A549 (cell line): ENCODE measurements around the gene INO80D. TPM values are rescaled to one million over a fixed set of nuclear protein-coding genes. Genes with fewer than 3 reads are reported as not detected.
"Not testable (repeated sequence)": the region's sequence is repeated elsewhere in the genome, so short reads cannot be mapped to it uniquely, and the experiment has no call there.

Source experiments
- ATAC-seq, 2 experiments: fragments of 200-7000 bp in 1 of 2; fragments of >200 bp in 1 of 2; cut with Nextera tagmentation in 1 of 2; cut with Tn5 transposase in 1 of 2; 3 replicates each; pipeline versions ENCODE4 v1.8.0 to v1.9.1; 2018 to 2020; ENCODE audit warnings: mild to moderate bottlenecking in 1 of 2, moderate library complexity in 1 of 2
- CTCF ChIA-PET: fragments of 300-600 bp; sonication (Branson Sonifier 250); formaldehyde crosslinking; extraction: SDS; loops from one replicate; lab custom pipeline; 2021; ENCODE audit warnings: antibody characterized with exemption, inconsistent platforms; lab: Yijun Ruan, JAX
- POLR2A ChIA-PET: fragments of 350-600 bp; formaldehyde crosslinking; extraction: SDS; loops from one replicate; lab custom pipeline; 2021; ENCODE audit warnings: antibody characterized with exemption, inconsistent platforms; lab: Yijun Ruan, JAX
- DNase-seq, 2 experiments: peaks; one replicate each; pipeline versions ENCODE4 v3.0.0 to v3.0.0-alpha.2; 2011 to 2016; ENCODE audit warnings: low read depth in 1 of 2, low spot score in 1 of 2
- FAIRE-seq: peaks from 2 replicates; lab custom pipeline; 2011; peaks lifted over from hg19 to GRCh38; lab: Jason Lieb, UNC
- H3K27ac ChIP-seq, 2 experiments: fragments of >200 bp; sonication (Bioruptor Twin); formaldehyde crosslinking; 3 replicates each; pipeline ENCODE4 v1.5.1; 2016 to 2017
- H3K4me1 ChIP-seq: fragments of >200 bp; sonication (Bioruptor Twin); formaldehyde crosslinking; 3 replicates; pipeline ENCODE4 v1.6.1; 2016
- H3K4me2 ChIP-seq: fragments of >200 bp; sonication (Bioruptor Twin); formaldehyde crosslinking; 3 replicates; pipeline ENCODE4 v1.6.1; 2016
- H3K4me3 ChIP-seq: fragments of >200 bp; sonication (Bioruptor Twin); formaldehyde crosslinking; 3 replicates; pipeline ENCODE4 v1.5.1; 2016
- H3K9me3 ChIP-seq: fragments of >200 bp; sonication (Bioruptor Twin); formaldehyde crosslinking; 3 replicates; pipeline ENCODE4 v1.6.1; 2016
- ATOH8 ChIP-seq: fragments of 250-450 bp; sonication (Bioruptor Pico); IDR thresholded peaks from 2 replicates; pipeline ENCODE4 v1.5.0; 2020; ENCODE audit warnings: low read depth, mild to moderate bottlenecking, moderate library complexity
- CHD4 ChIP-seq: fragments of 200-600 bp; sonication (generic); IDR thresholded peaks from 2 replicates; pipeline ENCODE4 v1.6.1; 2016; ENCODE audit warnings: antibody characterized with exemption, mild to moderate bottlenecking, borderline replicate concordance
- CTCF ChIP-seq: fragments of >200 bp; sonication (Bioruptor Twin); formaldehyde crosslinking; IDR thresholded peaks from 3 replicates; pipeline ENCODE4 v1.5.1; 2016
- FOSB ChIP-seq: fragments of 250-450 bp; sonication (Bioruptor Pico); IDR thresholded peaks from 2 replicates; pipeline ENCODE4 v1.5.0; 2020; ENCODE audit warnings: mild to moderate bottlenecking, moderate library complexity
- FOSL2 ChIP-seq, 2 experiments: fragments of 450-650 bp in 1 of 2; fragments of >200 bp in 1 of 2; sonication (Bioruptor Twin) in 1 of 2; formaldehyde crosslinking; IDR thresholded peaks; 2 replicates each; pipeline versions ENCODE4 v1.5.0 to v1.6.1; 2016 to 2020; ENCODE audit warnings: mild to moderate bottlenecking in 1 of 2, moderate library complexity in 1 of 2
- HMGXB4 ChIP-seq: fragments of 250-450 bp; sonication (Bioruptor Pico); IDR thresholded peaks from 2 replicates; pipeline ENCODE4 v1.5.0; 2021; ENCODE audit warnings: mild to moderate bottlenecking, moderate library complexity, borderline replicate concordance
- HOXA7 ChIP-seq: fragments of 250-450 bp; sonication (Bioruptor Pico); IDR thresholded peaks from 2 replicates; pipeline ENCODE4 v1.5.0; 2020; ENCODE audit warnings: mild to moderate bottlenecking, moderate library complexity
- KDM1A ChIP-seq: fragments of 200-600 bp; sonication (generic); IDR thresholded peaks from 2 replicates; pipeline ENCODE4 v1.6.1; 2016; ENCODE audit warnings: low read depth, mild to moderate bottlenecking
- KDM5A ChIP-seq: fragments of 200-600 bp; sonication (generic); IDR thresholded peaks from 2 replicates; pipeline ENCODE4 v1.6.1; 2016; ENCODE audit warnings: antibody characterized with exemption, mild to moderate bottlenecking
- MAX ChIP-seq: IDR thresholded peaks from 2 replicates; pipeline ENCODE4 v1.6.1; 2012
- MYC ChIP-seq: IDR thresholded peaks from 2 replicates; pipeline ENCODE4 v1.6.1; 2012; ENCODE audit warnings: mild to moderate bottlenecking, inconsistent platforms, low read length, improper control_type of control experiment, borderline replicate concordance
- NR3C1 ChIP-seq: fragments of >200 bp; sonication (Bioruptor Twin); formaldehyde crosslinking; IDR thresholded peaks from 3 replicates; pipeline ENCODE4 v1.6.1; 2017
- POLR2AphosphoS2 ChIP-seq: conservative IDR thresholded peaks from 2 replicates; pipeline ENCODE4 v1.6.1; 2012; ENCODE audit warnings: low read length, improper control_type of control experiment, inconsistent platforms
- RAD21 ChIP-seq, 2 experiments: fragments of >200 bp in 1 of 2; sonication (Bioruptor Twin) in 1 of 2; formaldehyde crosslinking in 1 of 2; IDR thresholded peaks in 1 of 2; conservative IDR thresholded peaks in 1 of 2; 2 replicates in 1 of 2; 3 replicates in 1 of 2; pipeline ENCODE4 v1.6.1; 2012 to 2018; ENCODE audit warnings: inconsistent platforms in 1 of 2
- RCOR1 ChIP-seq: fragments of 150-350 bp; IDR thresholded peaks from 2 replicates; pipeline ENCODE4 v1.6.1; 2014; ENCODE audit warnings: antibody characterized with exemption, low read length, low read depth
- RNF2 ChIP-seq: fragments of 200-600 bp; sonication (generic); IDR thresholded peaks from 2 replicates; pipeline ENCODE4 v1.6.1; 2016; ENCODE audit warnings: low read depth, mild to moderate bottlenecking, antibody characterized with exemption, moderate library complexity, borderline replicate concordance
- ZC3H11A ChIP-seq: fragments of 450-650 bp; IDR thresholded peaks from 2 replicates; pipeline ENCODE4 v1.6.1; 2014; ENCODE audit warnings: antibody characterized with exemption, mild to moderate bottlenecking
- ZFP36 ChIP-seq: fragments of 450-650 bp; IDR thresholded peaks from 2 replicates; pipeline ENCODE4 v1.6.1; 2014; ENCODE audit warnings: borderline replicate concordance; ENCODE audit not compliant: partially characterized antibody
- ZSCAN20 ChIP-seq: fragments of 250-450 bp; sonication (Bioruptor Pico); IDR thresholded peaks from 2 replicates; pipeline ENCODE4 v1.8.0; 2022; ENCODE audit warnings: mild to moderate bottlenecking, moderate library complexity
- WGBS: methylation state at CpG from one replicate; pipeline ENCODE4 v1.1.6; 2017; ENCODE audit errors: missing lambda C conversion rate; 5-methylcytosine and 5-hydroxymethylcytosine counted together
- polyA plus RNA-seq, 4 experiments: library from polyadenylated mRNA; depleted of rRNA in 3 of 4; stranded (reverse); fragments of >200 nt; fragmentation: RNase III in 1 of 4; extraction: RNeasy Plus Mini Kit Qiagen cat#74134 plus additional on column Dnase treatment in 1 of 4; gene quantifications; 2 replicates in 3 of 4; 3 replicates in 1 of 4; pipeline ENCODE4 v1.2.3, GENCODE V29; 2011 to 2017

The INO80D gene
- polyA plus RNA-seq, 2 of the 4 experiments (the other 2 are of a cell fraction): 1.4 to 5.0 TPM

- Histone ChIP-seq H3K27ac (no peak overlapping the region), H3K9me3 (no peaks in the 10 kb centered on the region), H3K4me2 (no peak overlapping the region), H3K4me1 (peaks cover 15% of the 10 kb centered on the region; the same call in 2 of the 3 replicates), H3K4me3 (no peak overlapping the region)
- no peak for ATAC-seq
- no peak for TF ChIP-seq MYC
- no peak for TF ChIP-seq POLR2AphosphoS2
- TF ChIP-seq RNF2: no peak
- DNase-seq: no peak
- CTCF ChIA-PET: interaction anchor here (0.5 to 1.6 kb wide), 3 partner anchors 9 to 40 kb away, joined by 3 to 6 read pairs (median 5); no protein-coding TSS in a partner anchor
- no peak for FAIRE-seq
- 95% methylated on average over 6 of the region's 6 CpGs for WGBS
- POLR2A ChIA-PET: no interaction called here
Measured at GRCh38 chr2:205988274-205988673, 97.7 kb downstream of the INO80D start.

- H3K4me3 ChIP-seq, DNase-seq, FAIRE-seq, H3K9me3 ChIP-seq, H3K27ac ChIP-seq, H3K4me2 ChIP-seq, ATAC-seq, POLR2A ChIA-PET: not testable (repeated sequence)
- WGBS: 90% methylated on average over 9 of the region's 9 CpGs
- peaks cover 15% of the 10 kb centered on the region; the same call in 2 of the 3 replicates for H3K4me1 ChIP-seq
- CTCF ChIA-PET: interaction anchor here (2.1 kb wide), 1 partner anchor 19 kb away, joined by 8 read pairs; no protein-coding TSS in a partner anchor
Measured at GRCh38 chr2:205986334-205986733, 99.6 kb downstream of the INO80D start.

- H3K9me3 ChIP-seq: no peaks in the 10 kb centered on the region
- no peak for ATAC-seq
- 93% methylated on average over 6 of the region's 6 CpGs for WGBS
Measured at GRCh38 chr2:205984381-205984780, 101.6 kb downstream of the INO80D start.

GRCh38 chr2:205982776-205983327 is 103.1 kb downstream of the INO80D start:
- Histone ChIP-seq H3K4me2 (no peak overlapping the region), H3K27ac (no peak overlapping the region), H3K9me3 (no peaks in the 10 kb centered on the region), H3K4me3 (no peak overlapping the region), H3K4me1 (no peaks in the 10 kb centered on the region)
- FAIRE-seq (no peak), DNase-seq (no peak), ATAC-seq (no peak; a peak in 1 of 6 replicates)
- TF ChIP-seq RAD21 (conservative IDR thresholded peaks at IDR 0.05 in 1 of 2, IDR thresholded peaks at IDR 0.05 in 1 of 2) (no peak), ZFP36 (no peak), CTCF (no peak), RNF2 (no peak)
- ChIA-PET CTCF (interaction anchor here (1.0 to 1.2 kb wide), 2 partner anchors 13 to 20 kb away, joined by 3 to 5 read pairs; no protein-coding TSS in a partner anchor), POLR2A (no interaction called here)
- 95% methylated on average over 5 of the region's 5 CpGs for WGBS

More at GRCh38 chr2:205984381-205984780, 101.6 kb downstream of the INO80D start:
- no peak for DNase-seq
- CTCF ChIA-PET: no interaction called here
- H3K4me3 ChIP-seq: no peak overlapping the region
- H3K27ac ChIP-seq: no peak overlapping the region
- no peak for FAIRE-seq
- H3K4me2 ChIP-seq: no peak overlapping the region
- TF ChIP-seq NR3C1: no peak
- TF ChIP-seq HOXA7: no peak
- no peak for TF ChIP-seq ZFP36
- TF ChIP-seq FOSL2 (IDR thresholded peaks at IDR 0.05): no peak
- TF ChIP-seq FOSL2 (CRISPR knock-in tag; IDR thresholded peaks at IDR 0.05): no peak
- TF ChIP-seq KDM5A: no peak
- TF ChIP-seq ATOH8: no peak
- TF ChIP-seq FOSB: no peak
- no peak for TF ChIP-seq HMGXB4
- no peak for TF ChIP-seq KDM1A
- no peak for TF ChIP-seq ZSCAN20 (CRISPR knock-in tag)
- TF ChIP-seq MAX: no peak
- TF ChIP-seq CHD4: no peak
- no peak for TF ChIP-seq ZC3H11A
- TF ChIP-seq RCOR1: no peak
- H3K4me1 ChIP-seq: peaks cover 4% of the 10 kb centered on the region; the same call in 2 of the 3 replicates
- POLR2A ChIA-PET: interaction anchor here (0.7 kb wide), 1 partner anchor 1722 kb away, joined by 3 read pairs; no protein-coding TSS in a partner anchor

GRCh38 chr2:205978728-205979127 is 107.2 kb downstream of the INO80D start:
- CTCF ChIA-PET, H3K9me3 ChIP-seq, ATAC-seq, POLR2A ChIA-PET, DNase-seq, H3K4me3 ChIP-seq, FAIRE-seq, H3K27ac ChIP-seq, H3K4me2 ChIP-seq: not testable (repeated sequence)
- 91% methylated on average over 2 of the region's 2 CpGs for WGBS
- peaks cover 23% of the 10 kb centered on the region for H3K4me1 ChIP-seq
